ENCODE results near the gene KCNQ1.

The KCNQ1 gene

GRCh38 chr11:2612884-2613571, 168.2 kb downstream of the KCNQ1 start:
- TF ChIP-seq GATA2 (IDR thresholded peaks at IDR 0.05; ENCODE audit: low read depth, low read length) (no peak), GATA3 (IDR thresholded peaks at IDR 0.05; ENCODE audit: low read depth, low read length) (no peak)

GRCh38 chr11:2621894-2622293, 177.1 kb downstream of the KCNQ1 start:
- no peak for TF ChIP-seq GATA2 (IDR thresholded peaks at IDR 0.05; ENCODE audit: low read depth, low read length)
- TF ChIP-seq GATA3 (IDR thresholded peaks at IDR 0.05; ENCODE audit: low read depth, low read length): no peak

DNA sequence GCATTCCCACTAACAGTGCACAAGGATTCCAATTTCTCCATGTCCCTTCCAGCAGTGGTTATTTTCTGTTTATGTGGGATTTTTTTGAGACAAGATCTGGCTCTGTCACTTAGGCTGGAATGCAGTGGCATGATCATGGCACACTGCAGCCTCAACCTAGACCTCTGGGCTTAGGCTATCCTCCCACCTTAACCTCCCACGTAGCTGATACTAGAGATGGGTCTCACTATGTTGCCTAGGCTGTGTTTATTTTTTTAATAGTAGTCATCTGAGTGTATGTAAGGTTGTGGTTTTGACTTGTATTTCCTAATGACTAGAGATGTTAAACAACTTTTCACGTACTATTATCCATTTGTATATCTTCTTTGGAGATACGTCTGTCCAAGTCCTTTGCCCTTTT, 180.4 kb downstream of the KCNQ1 start:
- TF ChIP-seq GATA3 (IDR thresholded peaks at IDR 0.05; ENCODE audit: low read depth, low read length) (no peak), GATA2 (IDR thresholded peaks at IDR 0.05; ENCODE audit: low read depth, low read length) (no peak)

DNA sequence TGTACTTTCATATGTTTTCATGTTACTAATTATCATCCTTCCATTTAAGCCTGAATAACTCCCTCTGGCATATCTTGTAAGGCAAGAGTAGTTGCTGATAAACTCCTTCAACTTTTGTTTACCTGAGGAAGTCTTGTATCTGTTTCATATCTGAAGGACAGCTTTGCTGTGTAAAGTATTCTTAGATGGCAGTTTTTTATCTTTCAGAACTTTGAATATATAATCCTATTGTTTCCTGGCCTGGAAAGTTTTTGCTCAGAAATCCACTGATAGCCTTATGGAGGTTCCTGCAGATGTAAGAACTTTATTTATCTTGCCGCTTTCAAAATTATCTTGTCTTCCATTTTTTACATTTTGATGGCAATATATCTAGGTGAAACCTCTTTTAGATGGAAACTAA, 185.9 kb downstream of the KCNQ1 start:
- TF ChIP-seq GATA3 (IDR thresholded peaks at IDR 0.05; ENCODE audit: low read depth, low read length) (no peak), GATA2 (IDR thresholded peaks at IDR 0.05; ENCODE audit: low read depth, low read length) (no peak)

DNA sequence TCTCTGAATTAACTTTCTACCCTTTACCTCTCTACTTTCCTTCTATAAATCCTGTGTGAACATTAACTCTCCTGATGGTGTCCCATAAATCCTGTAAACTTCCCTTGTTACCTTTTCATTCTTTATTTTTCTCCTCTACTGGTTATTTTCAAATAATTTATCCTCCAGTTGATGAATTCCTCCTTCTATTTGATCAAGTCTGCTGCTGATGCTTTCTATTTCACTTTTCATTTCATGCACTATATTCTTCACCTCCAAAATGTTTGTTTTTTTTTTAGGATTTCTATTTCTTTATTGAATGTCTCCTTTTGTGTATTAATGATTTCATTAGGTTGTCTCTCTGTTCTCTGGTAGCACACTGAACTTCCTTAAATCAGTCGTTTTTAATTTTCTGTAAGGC, 186.4 kb downstream of the KCNQ1 start:
- no peak for TF ChIP-seq GATA2 (IDR thresholded peaks at IDR 0.05; ENCODE audit: low read depth, low read length)
- no peak for TF ChIP-seq GATA3 (IDR thresholded peaks at IDR 0.05; ENCODE audit: low read depth, low read length)

DNA sequence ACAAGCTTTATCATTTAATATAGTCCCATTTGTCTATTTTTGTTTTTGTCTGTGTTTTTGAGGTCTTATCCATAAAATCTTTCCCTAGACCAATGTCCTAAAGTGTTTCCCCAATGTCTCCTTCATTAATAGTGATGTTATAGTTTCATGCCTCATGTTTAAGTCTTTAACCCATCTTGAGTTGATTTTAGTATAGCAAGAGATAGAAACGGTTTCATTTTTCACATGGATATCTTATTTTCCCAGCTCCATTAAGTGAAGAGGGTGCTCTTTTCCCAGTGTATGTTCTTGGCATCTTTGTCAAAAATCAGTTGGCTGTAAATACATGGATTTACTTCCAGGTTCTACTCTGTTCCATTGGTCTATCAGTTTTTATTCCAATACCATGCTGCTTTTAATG, 196.8 kb downstream of the KCNQ1 start:
- no peak for TF ChIP-seq GATA3 (IDR thresholded peaks at IDR 0.05; ENCODE audit: low read depth, low read length)

- TF ChIP-seq GATA2 (IDR thresholded peaks at IDR 0.05; ENCODE audit: low read depth, low read length): no peak
- TF ChIP-seq GATA3 (IDR thresholded peaks at IDR 0.05; ENCODE audit: low read depth, low read length): no peak
Observed at GRCh38 chr11:2643746-2644145, 198.9 kb downstream of the KCNQ1 start.

GRCh38 chr11:2644844-2645778, 200.3 kb downstream of the KCNQ1 start:
- TF ChIP-seq GATA3 (IDR thresholded peaks at IDR 0.05; ENCODE audit: low read depth, low read length) (no peak), GATA2 (IDR thresholded peaks at IDR 0.05; ENCODE audit: low read depth, low read length) (no peak)

DNA sequence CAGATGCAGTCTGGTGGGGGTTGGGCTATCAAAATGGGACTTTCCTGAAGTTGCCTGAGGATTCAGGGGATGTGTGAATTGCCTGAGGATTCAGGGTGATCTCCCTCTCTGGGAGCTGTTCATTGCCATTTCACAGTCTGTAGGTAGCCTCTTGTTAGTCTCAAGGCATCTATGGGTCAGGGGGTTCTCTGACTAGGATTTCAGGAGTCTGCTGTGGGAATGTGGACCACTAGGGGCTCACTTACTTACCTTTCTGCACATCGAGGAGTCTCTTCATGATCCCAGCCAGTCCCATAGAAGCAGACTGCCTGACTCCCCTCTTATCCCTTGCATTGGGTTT, 200.9 kb downstream of the KCNQ1 start:
- TF ChIP-seq GATA2 (IDR thresholded peaks at IDR 0.05; ENCODE audit: low read depth, low read length) (no peak), GATA3 (IDR thresholded peaks at IDR 0.05; ENCODE audit: low read depth, low read length) (no peak)

GRCh38 chr11:2647167-2647566, 202.4 kb downstream of the KCNQ1 start:
- no peak for TF ChIP-seq GATA2 (IDR thresholded peaks at IDR 0.05; ENCODE audit: low read depth, low read length)
- TF ChIP-seq GATA3 (IDR thresholded peaks at IDR 0.05; ENCODE audit: low read depth, low read length): no peak

DNA sequence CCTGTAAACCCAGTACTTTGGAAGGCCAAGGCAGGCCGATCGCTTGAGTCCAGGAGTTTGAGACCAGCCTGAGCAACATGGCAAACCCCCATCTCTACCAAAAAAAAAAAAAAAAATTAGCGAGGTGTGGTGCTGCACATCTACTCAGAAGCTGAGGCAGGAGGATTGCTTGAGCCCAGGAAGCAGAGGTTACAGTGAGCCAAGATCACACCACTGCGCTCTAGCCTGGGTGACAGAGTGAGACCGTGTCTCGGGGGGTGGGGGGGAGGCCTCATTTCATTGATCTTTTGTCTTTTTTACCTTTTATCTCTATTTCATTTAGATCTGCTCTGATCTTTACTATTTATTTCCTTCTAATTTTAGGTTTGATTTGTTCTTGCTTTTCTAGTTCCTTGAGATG, 203.1 kb downstream of the KCNQ1 start:
- TF ChIP-seq GATA2 (IDR thresholded peaks at IDR 0.05; ENCODE audit: low read depth, low read length) (no peak), GATA3 (IDR thresholded peaks at IDR 0.05; ENCODE audit: low read depth, low read length) (no peak)

DNA sequence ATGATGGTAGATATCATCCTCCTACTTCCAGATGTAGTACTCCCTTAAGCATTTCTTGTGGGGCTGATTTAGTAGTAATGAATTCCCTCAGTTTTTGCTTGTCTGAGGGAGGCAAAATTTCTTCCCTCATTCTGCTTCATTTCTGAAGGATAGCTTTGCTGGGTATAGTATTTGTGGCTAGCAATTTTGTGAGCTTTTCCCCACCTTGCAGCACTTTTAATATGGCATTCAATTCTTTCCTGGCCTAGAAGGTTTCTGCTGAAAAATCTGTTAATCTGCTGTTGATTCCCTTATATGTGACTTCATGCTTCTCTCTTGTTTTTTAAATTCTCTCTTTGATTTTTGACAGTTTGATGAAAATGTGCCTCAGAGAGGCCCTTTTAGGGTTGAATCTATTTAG, 204.6 kb downstream of the KCNQ1 start:
- TF ChIP-seq GATA2 (IDR thresholded peaks at IDR 0.05; ENCODE audit: low read depth, low read length) (no peak), GATA3 (IDR thresholded peaks at IDR 0.05; ENCODE audit: low read depth, low read length) (no peak)

DNA sequence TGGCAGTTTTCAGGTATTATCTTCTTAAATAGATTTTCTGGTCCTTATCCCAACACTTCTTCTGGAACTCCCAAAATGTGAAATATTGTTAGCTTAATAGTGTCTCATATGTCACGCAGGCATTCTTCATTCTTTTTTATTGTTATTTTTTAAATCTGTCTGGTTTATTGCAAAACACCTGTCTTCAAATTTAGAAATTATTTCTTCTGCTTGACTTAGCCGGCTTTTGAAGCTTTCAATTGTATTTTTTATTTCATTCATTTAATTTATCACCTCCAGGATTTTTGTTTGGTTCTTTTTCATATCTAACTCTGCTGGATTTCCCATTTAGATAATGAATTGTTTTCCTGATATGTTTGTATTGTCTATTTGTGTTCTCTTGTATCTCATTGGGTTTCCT, 205.0 kb downstream of the KCNQ1 start:
- TF ChIP-seq GATA2 (IDR thresholded peaks at IDR 0.05; ENCODE audit: low read depth, low read length) (no peak), GATA3 (IDR thresholded peaks at IDR 0.05; ENCODE audit: low read depth, low read length) (no peak)

DNA sequence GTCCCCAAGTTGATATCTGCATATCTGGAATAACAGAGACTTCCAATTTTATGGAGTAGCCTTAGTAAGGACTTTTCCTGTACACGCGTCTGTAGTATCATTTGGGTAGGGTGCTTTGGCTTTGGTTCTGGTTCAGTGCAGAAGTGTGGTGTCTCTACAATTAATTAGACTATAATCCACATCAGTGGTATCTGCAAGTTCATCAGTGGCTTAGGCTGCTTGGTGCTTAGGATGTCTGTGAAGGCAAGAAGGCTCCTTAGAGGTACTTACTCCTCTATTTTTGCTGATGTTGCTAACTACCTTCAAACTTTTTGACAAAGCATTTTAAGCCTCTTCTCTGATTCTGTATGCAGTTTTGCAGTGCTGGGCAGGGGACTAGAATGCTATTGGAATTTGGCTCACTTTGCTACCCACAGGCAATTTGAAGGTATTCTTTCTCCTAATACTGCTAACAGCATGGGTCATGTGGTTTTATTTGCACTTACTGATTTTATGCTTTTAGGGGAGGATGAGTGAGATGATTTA, 205.6 kb downstream of the KCNQ1 start:
- TF ChIP-seq GATA2 (IDR thresholded peaks at IDR 0.05; ENCODE audit: low read depth, low read length) (no peak), GATA3 (IDR thresholded peaks at IDR 0.05; ENCODE audit: low read depth, low read length) (no peak)
